HepG2 (cell line): Measurements from ENCODE around the gene CUL5. TPM values are rescaled to one million over a fixed set of nuclear protein-coding genes. Genes with fewer than 3 reads are reported as not detected.

Experiments
- ATAC-seq: fragments of 200-7000 bp; cut with Tn5 transposase; 3 replicates; pipeline ENCODE4 v1.9.1; 2020; ENCODE audit warnings: mild to moderate bottlenecking, moderate library complexity
- BruUV-seq: library from RNA; stranded (reverse); fragments of 400-500 nt; replicated peaks from 2 replicates; lab custom pipeline; 2021; lab: Mats Ljungman, UMichigan
- CTCF ChIA-PET: fragments of 300-600 bp; formaldehyde crosslinking; extraction: SDS; loops from one replicate; lab custom pipeline; 2021; ENCODE audit warnings: low total read pairs, inconsistent platforms, low intra/inter-chr PET ratio; lab: Yijun Ruan, JAX
- POLR2A ChIA-PET: fragments of 350-600 bp; sonication (Branson Sonifier 250); formaldehyde crosslinking; loops from one replicate; lab custom pipeline; 2020; ENCODE audit warnings: antibody characterized with exemption, inconsistent platforms; lab: Yijun Ruan, JAX
- DNase-seq: peaks from one replicate; pipeline ENCODE4 v3.0.0-alpha.2; 2015; ENCODE audit warnings: low spot score
- FAIRE-seq: peaks from 3 replicates; lab custom pipeline; 2011; peaks lifted over from hg19 to GRCh38; lab: Jason Lieb, UNC
- H2AFZ ChIP-seq: one replicate; pipeline ENCODE4 v1.6.1; 2011; ENCODE audit warnings: low read length, inconsistent platforms
- H3K27ac ChIP-seq: fragments of 300-600 bp; 3 replicates; pipeline ENCODE4 v1.8.0; 2011; ENCODE audit warnings: mixed run types, mild to moderate bottlenecking, mixed read lengths, low read length, inconsistent platforms; ENCODE audit not compliant: insufficient read depth; ENCODE audit errors: extremely low read length
- H3K27me3 ChIP-seq, 2 experiments: fragments of 200-600 bp in 1 of 2; 2 replicates in 1 of 2; 3 replicates in 1 of 2; pipeline versions ENCODE4 v1.6.0 to v1.8.0; 2011; ENCODE audit warnings: low read length in 2 of 2, mild to moderate bottlenecking in 2 of 2, moderate library complexity in 2 of 2, inconsistent platforms in 1 of 2; ENCODE audit not compliant: insufficient read depth in 2 of 2, control insufficient read depth in 1 of 2
- H3K36me3 ChIP-seq, 2 experiments: fragments of 200-600 bp in 1 of 2; replicated peaks in 1 of 2; 2 replicates in 1 of 2; 3 replicates in 1 of 2; pipeline versions ENCODE4 v1.5.1 to v1.8.0; 2011; ENCODE audit warnings: low read length in 2 of 2, inconsistent platforms in 1 of 2; ENCODE audit not compliant: insufficient read depth in 2 of 2, control insufficient read depth in 1 of 2
- H3K4me1 ChIP-seq: 2 replicates; pipeline ENCODE4 v1.5.1; 2012; ENCODE audit warnings: low read length, inconsistent platforms; ENCODE audit not compliant: insufficient read depth
- H3K4me2 ChIP-seq: 2 replicates; pipeline ENCODE4 v1.6.0; 2011; ENCODE audit warnings: low read depth, low read length, inconsistent platforms
- H3K4me3 ChIP-seq, 3 experiments: fragments of 200-600 bp in 1 of 3; sonication (generic), shearing (Covaris generic) in 1 of 3; replicated peaks in 1 of 3; 2 replicates each; pipeline ENCODE4 v1.5.1; 2011 to 2016; ENCODE audit warnings: low read length in 3 of 3, inconsistent platforms in 2 of 3, low read depth in 2 of 3, mild to moderate bottlenecking in 2 of 3, control low read depth in 1 of 3, mixed read lengths in 1 of 3; ENCODE audit not compliant: insufficient read depth in 1 of 3
- H3K79me2 ChIP-seq: one replicate; pipeline ENCODE4 v1.6.1; 2011; ENCODE audit warnings: low read length, inconsistent platforms; ENCODE audit not compliant: insufficient read depth
- H3K9ac ChIP-seq: 2 replicates; pipeline ENCODE4 v1.6.0; 2011; ENCODE audit warnings: mild to moderate bottlenecking, low read depth, low read length, inconsistent platforms; ENCODE audit not compliant: insufficient read depth
- H3K9me3 ChIP-seq: 2 replicates; pipeline ENCODE4 v1.5.1; 2012; ENCODE audit warnings: mild to moderate bottlenecking, low read length
- H4K20me1 ChIP-seq: 2 replicates; pipeline ENCODE4 v1.6.0; 2011; ENCODE audit warnings: inconsistent platforms, mild to moderate bottlenecking, low read length, moderate library complexity; ENCODE audit not compliant: insufficient read depth
- ATF1 ChIP-seq: IDR thresholded peaks from 2 replicates; pipeline ENCODE4 v1.6.1; 2016; ENCODE audit warnings: mild to moderate bottlenecking, control low read depth
- ATM ChIP-seq: fragments of 450-650 bp; IDR thresholded peaks from 2 replicates; pipeline ENCODE4 v1.7.1; 2017; ENCODE audit warnings: mild to moderate bottlenecking, borderline replicate concordance
- CBFB ChIP-seq: sonication (generic); formaldehyde crosslinking; IDR thresholded peaks from 2 replicates; pipeline ENCODE4 v1.4.0; 2020; ENCODE audit warnings: missing genetic modification reagents
- FIP1L1 ChIP-seq: fragments of 200-400 bp; formaldehyde crosslinking; IDR thresholded peaks from 2 replicates; pipeline ENCODE4 v1.6.1; 2018; ENCODE audit warnings: low read depth, mild to moderate bottlenecking, low read length, moderate library complexity, borderline replicate concordance; ENCODE audit not compliant: insufficient read depth
- JARID2 ChIP-seq: sonication (generic); formaldehyde crosslinking; IDR thresholded peaks from 2 replicates; pipeline ENCODE4 v1.8.1; 2023; ENCODE audit warnings: missing genetic modification reagents, inconsistent platforms; ENCODE audit not compliant: insufficient replicate concordance
- REPIN1 ChIP-seq: sonication (generic); formaldehyde crosslinking; IDR thresholded peaks from 2 replicates; pipeline ENCODE4 v1.8.0; 2022; ENCODE audit warnings: missing genetic modification reagents, low read depth, mild to moderate bottlenecking, borderline replicate concordance
- RFX1 ChIP-seq: fragments of 450-650 bp; IDR thresholded peaks from 2 replicates; pipeline ENCODE4 v1.6.1; 2017
- U2AF1 ChIP-seq: fragments of 200-400 bp; formaldehyde crosslinking; optimal IDR thresholded peaks from 2 replicates; pipeline ENCODE3; 2017; ENCODE audit warnings: mild to moderate bottlenecking, low read depth, low read length
- ZBTB10 ChIP-seq: sonication (generic); formaldehyde crosslinking; IDR thresholded peaks from 2 replicates; pipeline ENCODE4 v1.4.0; 2020; ENCODE audit warnings: missing genetic modification reagents, borderline replicate concordance
- ZBTB21 ChIP-seq: sonication (generic); formaldehyde crosslinking; IDR thresholded peaks from 2 replicates; pipeline ENCODE4 v1.4.0; 2020; ENCODE audit warnings: missing genetic modification reagents
- ZFAT ChIP-seq: sonication (generic); formaldehyde crosslinking; conservative IDR thresholded peaks from 2 replicates; pipeline ENCODE4 v1.8.1; 2023; ENCODE audit warnings: missing genetic modification reagents, inconsistent platforms
- ZNF282 ChIP-seq: fragments of 450-650 bp; IDR thresholded peaks from 2 replicates; pipeline ENCODE4 v1.6.1; 2018; ENCODE audit not compliant: partially characterized antibody
- ZNF605 ChIP-seq: sonication (generic); formaldehyde crosslinking; IDR thresholded peaks from 2 replicates; pipeline ENCODE4 v1.8.0; 2022; ENCODE audit warnings: mild to moderate bottlenecking, missing genetic modification reagents
- ZNF878 ChIP-seq: sonication (generic); formaldehyde crosslinking; IDR thresholded peaks from 2 replicates; pipeline ENCODE4 v1.8.1; 2023; ENCODE audit warnings: mild to moderate bottlenecking, missing genetic modification reagents, moderate library complexity
- ZSCAN21 ChIP-seq: sonication (generic); formaldehyde crosslinking; IDR thresholded peaks from 2 replicates; pipeline ENCODE4 v1.8.0; 2022; ENCODE audit warnings: mild to moderate bottlenecking, missing genetic modification reagents, moderate library complexity, borderline replicate concordance
- WGBS: methylation state at CpG from one replicate; pipeline ENCODE4 v1.1.6; 2017; ENCODE audit warnings: low lambda C conversion rate; 5-methylcytosine and 5-hydroxymethylcytosine counted together
- in situ Hi-C: cut with HindIII; loops from 2 replicates; pipeline ENCODE4 v1.10.0; 2017; ENCODE audit warnings: low pct_unique_long_range_greater_than_20kb; ENCODE audit not compliant: extremely low pct_ligation_motif_present
- intact Hi-C: fragments of 100-400 bp; cut with micrococcal nuclease; formaldehyde crosslinking; loops from one replicate; pipeline ENCODE4 v1.10.0; 2022; ENCODE audit not compliant: unreplicated experiment
- polyA plus RNA-seq, 8 experiments: library from polyadenylated mRNA; depleted of rRNA in 3 of 8; stranded (reverse) in 7 of 8; unstranded in 1 of 8; fragments of >200 nt; fragmentation: Illumina TruSeq in 4 of 8; extraction: Trizol in 4 of 8; gene quantifications; 2 replicates each; pipeline versions ENCODE4 v1.2.1 to v1.2.3, GENCODE V29; 2011 to 2016; ENCODE audit warnings: low read depth in 4 of 8, missing spikeins in 1 of 8, mixed read lengths in 1 of 8; ENCODE audit not compliant: insufficient read depth in 1 of 8
- total RNA-seq, 5 experiments: library from RNA; depleted of rRNA; stranded (reverse); fragments of >200 nt; fragmentation: Illumina TruSeq; extraction: Trizol; gene quantifications; 2 replicates each; pipeline ENCODE4 v1.2.3, GENCODE V29; 2016; ENCODE audit warnings: low read depth in 1 of 5
- TF ChIP-seq, protein P1 (sequence below): sonication (generic); formaldehyde crosslinking; IDR thresholded peaks from 2 replicates; pipeline ENCODE4 v1.5.0; 2020; ENCODE audit warnings: missing genetic modification reagents

CUL5 gene
- total and polyA plus RNA-seq, 2 of the 13 experiments (the other 11 are each of a cell fraction or from before 2014, with no cell fraction given): 7.0 to 24.7 TPM

DNA sequence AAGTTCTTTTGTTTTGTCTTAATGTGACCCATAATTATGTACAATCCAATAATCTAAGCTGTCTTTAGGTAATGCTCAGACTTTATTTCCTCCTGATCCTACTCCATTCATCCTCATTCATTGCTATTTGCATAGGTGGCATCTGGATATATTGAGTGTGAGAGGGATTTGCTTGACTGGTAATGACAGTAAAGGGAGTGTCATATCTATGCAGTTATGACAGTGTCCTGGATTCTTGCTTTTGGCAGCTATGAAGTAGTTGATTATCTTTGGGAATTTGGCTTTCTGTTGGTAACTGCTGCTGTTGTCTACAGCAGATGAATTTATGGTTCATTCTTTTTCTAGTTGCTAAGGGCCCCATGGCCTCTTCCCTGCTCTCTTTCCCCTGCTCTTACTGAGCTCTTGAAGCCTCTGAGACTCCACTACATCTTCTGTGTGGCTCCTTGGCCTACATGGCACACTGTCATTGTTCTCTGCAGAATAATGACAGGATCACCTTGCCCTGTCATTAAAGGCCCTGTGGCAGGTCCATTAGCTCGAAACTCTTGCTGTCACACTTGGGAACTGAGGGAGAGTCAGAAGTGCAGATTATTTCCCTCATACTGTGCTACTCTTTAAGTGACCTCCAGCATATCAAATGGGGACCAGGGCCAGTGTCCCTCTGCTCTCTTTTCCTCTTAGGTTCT is 92.5 kb downstream of the CUL5 start (continued):
- TF ChIP-seq, protein P1, sequence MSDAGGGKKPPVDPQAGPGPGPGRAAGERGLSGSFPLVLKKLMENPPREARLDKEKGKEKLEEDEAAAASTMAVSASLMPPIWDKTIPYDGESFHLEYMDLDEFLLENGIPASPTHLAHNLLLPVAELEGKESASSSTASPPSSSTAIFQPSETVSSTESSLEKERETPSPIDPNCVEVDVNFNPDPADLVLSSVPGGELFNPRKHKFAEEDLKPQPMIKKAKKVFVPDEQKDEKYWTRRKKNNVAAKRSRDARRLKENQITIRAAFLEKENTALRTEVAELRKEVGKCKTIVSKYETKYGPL (CRISPR knock-in tag): no peak
- TF ChIP-seq ZFAT (CRISPR knock-in tag) (no peak), ZNF878 (CRISPR knock-in tag) (no peak), ATF1 (CRISPR knock-in tag) (no peak), ZBTB21 (no peak), ZNF282 (no peak)

DNA sequence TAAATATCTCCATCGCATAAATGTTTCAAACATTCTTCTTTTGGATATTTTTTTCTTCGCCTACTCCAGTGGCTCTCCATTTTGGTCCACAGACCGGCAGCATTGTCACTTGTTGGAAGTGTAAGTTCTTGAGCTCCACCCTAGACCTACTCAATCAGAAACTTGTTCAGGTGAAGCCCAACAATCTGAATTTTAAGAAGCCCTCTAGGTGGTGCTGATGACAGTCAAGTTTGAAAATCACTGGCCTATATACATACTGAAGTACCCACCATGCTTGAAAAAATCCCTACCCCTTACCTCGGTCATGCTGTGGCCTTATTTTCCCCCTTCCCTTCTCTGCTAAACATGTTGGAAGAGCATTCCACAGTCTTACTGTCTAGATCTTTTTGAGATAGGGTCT is 102.4 kb downstream of the CUL5 start:
- BruUV-seq: no TSS peak
- no peak overlapping the region for H3K27ac ChIP-seq
- WGBS: 96% methylated on average over 4 of the region's 4 CpGs
- no peaks in the 10 kb centered on the region for H3K79me2 ChIP-seq
- H3K9ac ChIP-seq: no peak overlapping the region
- CTCF ChIA-PET: no interaction called here
- no peak overlapping the region for H3K4me3 ChIP-seq
- H3K4me1 ChIP-seq: no peaks in the 10 kb centered on the region
- H3K36me3 ChIP-seq: no peaks in the 10 kb centered on the region
- POLR2A ChIA-PET: no interaction called here
- ATAC-seq (peak; percentile 19; the same call in 1 of the 3 replicates), DNase-seq (no peak), FAIRE-seq (peak; percentile 42)
- no peaks in the 10 kb centered on the region for H3K9me3 ChIP-seq
- no peak overlapping the region for H2AFZ ChIP-seq
- TF ChIP-seq ZBTB10 (CRISPR knock-in tag) (no peak), ZNF605 (no peak), RFX1 (no peak), FIP1L1 (no peak), U2AF1 (no peak), REPIN1 (CRISPR knock-in tag) (no peak), CBFB (CRISPR knock-in tag) (no peak), ATM (no peak), ZSCAN21 (CRISPR knock-in tag) (no peak), JARID2 (CRISPR knock-in tag) (no peak)
- no peak overlapping the region for H3K4me2 ChIP-seq
- no peaks in the 10 kb centered on the region for H3K27me3 ChIP-seq
- in situ Hi-C loops: no loop called here
- intact Hi-C loops: no loop called here
- no peaks in the 10 kb centered on the region for H4K20me1 ChIP-seq
